Measurements from ENCODE around the gene PCYT2. TPM values are rescaled to one million over a fixed set of nuclear protein-coding genes. Genes with fewer than 3 reads are reported as not detected.

The PCYT2 gene
- total and polyA plus RNA-seq, 9 of the 15 experiments (the other 6 are each of a cell fraction or from before 2014, with no cell fraction given) = 0.92 to 134 (median 82.5) TPM

- TF ChIP-seq, protein P1, sequence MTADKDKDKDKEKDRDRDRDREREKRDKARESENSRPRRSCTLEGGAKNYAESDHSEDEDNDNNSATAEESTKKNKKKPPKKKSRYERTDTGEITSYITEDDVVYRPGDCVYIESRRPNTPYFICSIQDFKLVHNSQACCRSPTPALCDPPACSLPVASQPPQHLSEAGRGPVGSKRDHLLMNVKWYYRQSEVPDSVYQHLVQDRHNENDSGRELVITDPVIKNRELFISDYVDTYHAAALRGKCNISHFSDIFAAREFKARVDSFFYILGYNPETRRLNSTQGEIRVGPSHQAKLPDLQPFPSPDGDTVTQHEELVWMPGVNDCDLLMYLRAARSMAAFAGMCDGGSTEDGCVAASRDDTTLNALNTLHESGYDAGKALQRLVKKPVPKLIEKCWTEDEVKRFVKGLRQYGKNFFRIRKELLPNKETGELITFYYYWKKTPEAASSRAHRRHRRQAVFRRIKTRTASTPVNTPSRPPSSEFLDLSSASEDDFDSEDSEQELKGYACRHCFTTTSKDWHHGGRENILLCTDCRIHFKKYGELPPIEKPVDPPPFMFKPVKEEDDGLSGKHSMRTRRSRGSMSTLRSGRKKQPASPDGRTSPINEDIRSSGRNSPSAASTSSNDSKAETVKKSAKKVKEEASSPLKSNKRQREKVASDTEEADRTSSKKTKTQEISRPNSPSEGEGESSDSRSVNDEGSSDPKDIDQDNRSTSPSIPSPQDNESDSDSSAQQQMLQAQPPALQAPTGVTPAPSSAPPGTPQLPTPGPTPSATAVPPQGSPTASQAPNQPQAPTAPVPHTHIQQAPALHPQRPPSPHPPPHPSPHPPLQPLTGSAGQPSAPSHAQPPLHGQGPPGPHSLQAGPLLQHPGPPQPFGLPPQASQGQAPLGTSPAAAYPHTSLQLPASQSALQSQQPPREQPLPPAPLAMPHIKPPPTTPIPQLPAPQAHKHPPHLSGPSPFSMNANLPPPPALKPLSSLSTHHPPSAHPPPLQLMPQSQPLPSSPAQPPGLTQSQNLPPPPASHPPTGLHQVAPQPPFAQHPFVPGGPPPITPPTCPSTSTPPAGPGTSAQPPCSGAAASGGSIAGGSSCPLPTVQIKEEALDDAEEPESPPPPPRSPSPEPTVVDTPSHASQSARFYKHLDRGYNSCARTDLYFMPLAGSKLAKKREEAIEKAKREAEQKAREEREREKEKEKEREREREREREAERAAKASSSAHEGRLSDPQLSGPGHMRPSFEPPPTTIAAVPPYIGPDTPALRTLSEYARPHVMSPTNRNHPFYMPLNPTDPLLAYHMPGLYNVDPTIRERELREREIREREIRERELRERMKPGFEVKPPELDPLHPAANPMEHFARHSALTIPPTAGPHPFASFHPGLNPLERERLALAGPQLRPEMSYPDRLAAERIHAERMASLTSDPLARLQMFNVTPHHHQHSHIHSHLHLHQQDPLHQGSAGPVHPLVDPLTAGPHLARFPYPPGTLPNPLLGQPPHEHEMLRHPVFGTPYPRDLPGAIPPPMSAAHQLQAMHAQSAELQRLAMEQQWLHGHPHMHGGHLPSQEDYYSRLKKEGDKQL (CRISPR knock-in tag; IDR thresholded peaks at IDR 0.05; ENCODE audit: borderline replicate concordance) = no peak
- TF ChIP-seq, protein P2, sequence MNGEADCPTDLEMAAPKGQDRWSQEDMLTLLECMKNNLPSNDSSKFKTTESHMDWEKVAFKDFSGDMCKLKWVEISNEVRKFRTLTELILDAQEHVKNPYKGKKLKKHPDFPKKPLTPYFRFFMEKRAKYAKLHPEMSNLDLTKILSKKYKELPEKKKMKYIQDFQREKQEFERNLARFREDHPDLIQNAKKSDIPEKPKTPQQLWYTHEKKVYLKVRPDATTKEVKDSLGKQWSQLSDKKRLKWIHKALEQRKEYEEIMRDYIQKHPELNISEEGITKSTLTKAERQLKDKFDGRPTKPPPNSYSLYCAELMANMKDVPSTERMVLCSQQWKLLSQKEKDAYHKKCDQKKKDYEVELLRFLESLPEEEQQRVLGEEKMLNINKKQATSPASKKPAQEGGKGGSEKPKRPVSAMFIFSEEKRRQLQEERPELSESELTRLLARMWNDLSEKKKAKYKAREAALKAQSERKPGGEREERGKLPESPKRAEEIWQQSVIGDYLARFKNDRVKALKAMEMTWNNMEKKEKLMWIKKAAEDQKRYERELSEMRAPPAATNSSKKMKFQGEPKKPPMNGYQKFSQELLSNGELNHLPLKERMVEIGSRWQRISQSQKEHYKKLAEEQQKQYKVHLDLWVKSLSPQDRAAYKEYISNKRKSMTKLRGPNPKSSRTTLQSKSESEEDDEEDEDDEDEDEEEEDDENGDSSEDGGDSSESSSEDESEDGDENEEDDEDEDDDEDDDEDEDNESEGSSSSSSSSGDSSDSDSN (IDR thresholded peaks at IDR 0.05; ENCODE audit: borderline replicate concordance in 1 of 2, low read depth in 2 of 2, low read length in 2 of 2) = peak in 1 of 2 experiments; percentile 58; a peak in 2 of 4 replicates
- TF ChIP-seq NRF1 (conservative IDR thresholded peaks at IDR 0.05 in 1 of 2, IDR thresholded peaks at IDR 0.05 in 1 of 2) = peak; percentile 88 to 90
- no peak for TF ChIP-seq RBM15 (IDR thresholded peaks at IDR 0.05; ENCODE audit: insufficient read depth, low read length)
- no peak for TF ChIP-seq EP400 (IDR thresholded peaks at IDR 0.05)
- peak; percentile 60 for TF ChIP-seq DACH1 (IDR thresholded peaks at IDR 0.05; ENCODE audit: partially characterized antibody)
- 0 out of 2 replicates have a peak, but pooled peaks have one; percentile 2 for TF ChIP-seq MBD1 (CRISPR knock-in tag; IDR thresholded peaks at IDR 0.05)
- no peak for TF ChIP-seq KAT2B (IDR thresholded peaks at IDR 0.05; ENCODE audit: low read depth, low read length)
- TF ChIP-seq ZC3H8 (IDR thresholded peaks at IDR 0.05) = no peak
- no peak for TF ChIP-seq NFIX (CRISPR knock-in tag; IDR thresholded peaks at IDR 0.05; ENCODE audit: low read depth)
- TF ChIP-seq MNT (conservative IDR thresholded peaks at IDR 0.05) = 0 out of 4 replicates have a peak, but pooled peaks of 1 of the 2 experiments have one; percentile 6
- peak; percentile 66 for TF ChIP-seq SMAD4 (CRISPR knock-in tag; conservative IDR thresholded peaks at IDR 0.05)
- TF ChIP-seq SAP30 (IDR thresholded peaks at IDR 0.05; ENCODE audit: borderline replicate concordance, insufficient read depth, low read depth, low read length, poor library complexity, severe bottlenecking) = peak; percentile 38
- TF ChIP-seq RB1 (IDR thresholded peaks at IDR 0.05; ENCODE audit: low read depth) = peak; percentile 56
- no peak for TF ChIP-seq ZNF232 (CRISPR knock-in tag; IDR thresholded peaks at IDR 0.05)
Observed at GRCh38 chr17:81922566-81923301, 11.5 kb upstream of the PCYT2 start (continued).
